ENCODE measurements around the gene GINM1.

GINM1 gene, protein sequence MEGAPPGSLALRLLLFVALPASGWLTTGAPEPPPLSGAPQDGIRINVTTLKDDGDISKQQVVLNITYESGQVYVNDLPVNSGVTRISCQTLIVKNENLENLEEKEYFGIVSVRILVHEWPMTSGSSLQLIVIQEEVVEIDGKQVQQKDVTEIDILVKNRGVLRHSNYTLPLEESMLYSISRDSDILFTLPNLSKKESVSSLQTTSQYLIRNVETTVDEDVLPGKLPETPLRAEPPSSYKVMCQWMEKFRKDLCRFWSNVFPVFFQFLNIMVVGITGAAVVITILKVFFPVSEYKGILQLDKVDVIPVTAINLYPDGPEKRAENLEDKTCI

GRCh38 chr6:149565527-149566409, at the start of gene GINM1:
TSS of gene GINM1 (plus strand) at chr6:149566375. CDS start at chr6:149566415, 40 bp downstream.
- peak in 57 of 58 donors; percentile 62 to 94 (median 89) for DNase-seq

- no peak for DNase-seq
Observed at GRCh38 chr6:149529650-149530049, 36.5 kb upstream of the GINM1 start.

DNA sequence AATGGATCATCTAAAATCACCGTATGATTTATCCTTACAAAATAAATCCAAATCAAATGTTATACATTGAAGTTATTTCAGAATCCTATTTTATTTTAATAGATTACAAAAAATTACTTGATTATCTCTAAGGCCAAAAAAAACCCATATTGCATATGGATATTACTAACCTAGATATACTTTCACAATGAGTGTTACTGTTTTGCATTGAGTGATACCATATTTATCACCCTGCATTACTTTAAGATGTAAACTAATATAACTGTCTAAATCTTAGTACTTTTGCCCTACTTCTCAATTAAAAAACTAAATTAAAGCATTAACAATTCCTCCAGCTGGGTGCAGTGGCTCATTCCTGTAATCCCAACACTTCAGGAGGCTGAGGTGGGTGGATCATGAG, 31.4 kb upstream of the GINM1 start:
- no peak for DNase-seq

DNA sequence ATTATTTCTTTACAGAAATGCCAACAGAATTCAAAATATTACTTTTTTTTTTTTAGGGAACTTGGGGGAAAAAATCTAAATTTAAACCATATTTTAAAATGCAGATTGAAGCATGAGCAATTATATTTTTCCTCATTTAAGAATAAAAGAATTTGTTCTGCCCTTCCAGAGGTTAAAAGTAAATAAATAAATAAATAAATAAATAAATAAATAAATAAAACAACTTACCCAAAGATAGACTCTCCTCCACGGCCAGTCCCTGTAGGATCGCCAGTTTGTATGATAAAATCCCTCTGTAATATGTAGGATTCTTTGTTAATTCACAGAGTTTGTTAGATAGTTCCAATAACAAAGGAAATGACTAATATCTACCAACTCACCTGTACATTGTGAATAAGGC, 25.0 kb upstream of the GINM1 start:
- no peak for DNase-seq

GRCh38 chr6:149544646-149545257, 21.4 kb upstream of the GINM1 start:
- DNase-seq = no peak

GRCh38 chr6:149545258-149545753, 20.9 kb upstream of the GINM1 start:
- peak in 40 of 58 donors; percentile 4 to 57 (median 23) for DNase-seq

GRCh38 chr6:149545754-149546471, 20.3 kb upstream of the GINM1 start, which contains the start of gene PPIL4:
TSS of gene PPIL4 (minus strand) at chr6:149546043. CDS start at chr6:149546005, 38 bp downstream.
- peak; percentile 59 to 96 (median 92) for DNase-seq

DNA sequence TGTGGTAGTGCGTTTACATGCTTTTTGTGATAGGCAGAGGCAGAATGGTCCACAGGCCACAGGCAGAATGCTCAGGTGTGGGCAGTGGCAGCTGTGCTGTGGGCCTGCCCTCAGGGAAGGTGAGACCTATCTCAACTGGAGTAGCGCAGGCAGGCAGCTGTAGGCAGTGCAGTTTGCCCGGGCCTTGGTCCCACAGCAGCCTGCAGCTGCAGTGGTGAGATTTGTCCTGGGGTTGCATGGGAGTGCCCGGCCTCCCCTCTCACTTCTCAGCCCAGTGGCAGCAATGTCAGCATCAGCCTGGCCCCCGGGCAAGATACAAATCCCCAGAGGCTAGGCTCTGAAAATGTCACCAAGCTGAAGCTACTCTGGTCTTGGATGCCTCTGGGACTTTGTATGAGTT, 14.3 kb upstream of the GINM1 start:
- no peak for DNase-seq

GRCh38 chr6:149558029-149558428, 8.1 kb upstream of the GINM1 start:
- no peak for DNase-seq

- DNase-seq = no peak
Observed at GRCh38 chr6:149559389-149559788, 6.8 kb upstream of the GINM1 start.

DNA sequence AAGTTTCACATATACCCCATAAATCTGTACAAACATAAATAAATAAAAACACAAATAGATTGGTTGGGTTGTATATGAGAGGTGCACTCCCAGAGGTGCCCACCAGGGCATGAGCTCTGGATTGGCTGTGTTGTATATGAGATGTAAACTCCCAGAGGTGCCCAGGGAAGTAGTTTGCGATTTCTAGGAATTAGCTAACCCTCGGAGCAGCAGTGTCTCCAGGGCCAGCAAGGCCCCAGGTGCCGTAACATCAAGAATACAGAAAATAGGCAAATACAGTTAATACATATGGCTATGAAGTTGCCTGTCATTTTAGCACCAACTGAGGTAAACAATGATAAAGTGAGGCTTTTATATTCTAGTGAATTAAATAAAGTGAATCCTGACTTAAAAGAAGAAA, 5.4 kb upstream of the GINM1 start:
- DNase-seq = no peak

DNA sequence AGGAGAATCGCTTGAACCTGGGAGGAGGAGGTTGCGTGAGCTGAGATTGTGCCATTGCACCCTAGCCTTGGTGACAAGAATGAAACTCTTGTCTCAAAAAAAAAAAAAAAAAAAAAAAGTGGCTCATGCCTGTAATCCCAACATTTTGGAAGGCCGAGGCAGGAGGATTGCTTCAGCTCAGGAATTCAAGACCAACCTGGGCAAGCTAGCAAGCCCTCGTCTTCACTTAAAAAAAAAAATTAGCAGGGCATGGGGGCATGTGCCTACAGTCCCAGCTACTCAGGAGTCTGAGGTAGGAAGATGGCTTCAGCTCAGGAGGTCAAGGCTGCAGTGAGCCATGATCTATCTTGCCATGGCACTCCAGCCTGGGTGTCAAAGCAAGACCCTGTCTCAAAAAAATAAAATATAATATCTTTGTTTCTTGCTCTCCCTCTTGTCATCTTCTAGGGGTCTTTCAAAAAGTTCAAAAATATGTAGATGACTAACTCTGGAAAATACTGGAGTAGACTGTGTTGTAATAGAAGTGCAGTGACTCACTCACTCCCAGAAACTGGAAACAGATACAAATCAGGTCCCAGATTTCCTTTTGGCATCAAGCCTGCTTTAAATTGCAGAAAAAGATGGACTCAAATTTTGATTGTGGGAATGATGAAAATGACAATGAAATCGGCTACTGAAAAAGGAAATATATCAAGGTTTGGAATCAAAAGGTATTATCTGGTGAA, 2.8 kb upstream of the GINM1 start:
- DNase-seq = no peak

DNA sequence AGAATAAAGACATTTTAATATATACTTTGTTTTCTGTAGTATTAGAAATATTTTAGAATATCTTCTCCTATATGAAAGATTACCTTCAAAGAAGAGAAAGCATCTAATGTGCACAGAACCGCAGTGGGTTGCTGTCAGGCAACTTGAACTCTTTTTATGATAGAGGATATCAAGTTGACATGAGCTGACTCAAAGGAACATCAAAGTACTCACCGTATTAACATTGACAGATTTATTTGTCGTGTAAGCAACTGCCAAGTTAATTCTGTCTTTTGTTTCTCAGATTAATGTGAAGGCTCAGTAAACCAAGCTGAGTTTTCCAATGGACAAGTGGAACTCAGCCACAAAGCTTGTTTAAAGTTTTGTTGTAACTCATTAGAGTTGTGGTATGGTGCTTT, 2.2 kb upstream of the GINM1 start:
- DNase-seq = no peak

GRCh38 chr6:149566410-149567193, 427 bp downstream of the GINM1 start:
- peak in 36 of 58 donors; percentile 19 to 75 (median 48) for DNase-seq

DNA sequence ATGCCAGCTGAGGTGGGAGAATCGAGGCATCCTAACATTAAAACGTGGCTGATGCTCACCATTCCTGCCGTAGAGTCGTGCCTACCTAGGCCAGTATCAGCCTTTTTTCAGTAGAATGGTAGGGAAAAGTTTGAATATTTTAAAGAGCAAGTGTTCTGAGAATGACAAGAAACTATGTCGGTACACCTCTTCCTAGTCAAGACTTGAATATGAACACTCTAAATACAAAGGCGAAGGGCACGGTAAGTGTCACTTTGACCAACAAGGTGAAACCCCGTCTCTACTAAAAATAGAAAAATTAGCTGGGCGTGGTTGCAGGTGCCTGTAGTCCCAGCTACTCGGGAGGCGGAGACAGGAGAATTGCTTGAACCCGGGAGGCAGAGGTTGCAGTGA, 1.0 kb downstream of the GINM1 start:
- DNase-seq = no peak

- DNase-seq = no peak
Observed at GRCh38 chr6:149567945-149568585, 1.9 kb downstream of the GINM1 start.

DNA sequence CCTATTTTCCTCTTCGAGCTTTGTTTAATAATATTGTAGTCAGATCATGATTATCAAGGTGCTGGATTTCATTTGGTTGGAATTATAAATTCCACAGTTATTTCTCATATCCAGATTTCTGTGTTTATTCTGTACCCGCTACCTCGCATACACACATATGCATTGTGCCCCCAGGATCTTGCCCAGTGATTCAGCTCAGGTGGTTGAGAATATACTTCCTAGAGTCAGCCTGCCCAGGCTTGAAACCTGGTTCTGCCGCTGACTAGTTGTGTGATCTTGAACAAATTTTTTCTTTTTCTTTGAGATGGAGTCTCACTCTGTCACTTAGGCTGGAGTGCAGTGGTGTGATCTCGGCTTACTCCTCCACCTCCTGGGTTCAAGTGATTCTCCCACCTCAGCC, 14.7 kb downstream of the GINM1 start:
- DNase-seq = no peak

- DNase-seq = no peak
Observed at GRCh38 chr6:149581349-149581748, 15.2 kb downstream of the GINM1 start.

DNA sequence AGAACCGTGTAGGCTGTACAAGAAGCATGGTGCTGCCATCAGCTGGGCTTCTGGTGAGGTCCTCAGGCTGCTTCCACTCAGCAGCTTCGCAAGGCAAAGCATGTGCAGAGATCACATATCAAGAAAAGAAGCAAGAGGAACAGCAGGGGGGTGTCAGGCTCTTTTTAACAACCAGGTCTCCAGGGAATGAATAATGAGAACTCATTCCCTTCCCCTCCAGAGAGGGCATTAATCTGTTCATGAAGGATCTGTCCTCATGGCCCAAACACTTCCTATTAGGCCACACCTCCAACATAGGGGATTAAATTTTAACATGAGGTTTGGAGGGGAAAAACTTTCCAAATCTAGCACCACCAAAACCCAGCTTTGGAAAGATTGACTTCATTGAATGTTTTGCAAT, 20.0 kb downstream of the GINM1 start:
- DNase-seq = no peak

All from anterior cingulate cortex (tissue), 58 donors.